NCI-H2171 (cell line): Measurements from ENCODE around the gene PLET1.

Source experiments
- DNase-seq: peaks from one replicate; lab custom pipeline; 2025; lab: John Stamatoyannopoulos, UW

The PLET1 gene

DNA sequence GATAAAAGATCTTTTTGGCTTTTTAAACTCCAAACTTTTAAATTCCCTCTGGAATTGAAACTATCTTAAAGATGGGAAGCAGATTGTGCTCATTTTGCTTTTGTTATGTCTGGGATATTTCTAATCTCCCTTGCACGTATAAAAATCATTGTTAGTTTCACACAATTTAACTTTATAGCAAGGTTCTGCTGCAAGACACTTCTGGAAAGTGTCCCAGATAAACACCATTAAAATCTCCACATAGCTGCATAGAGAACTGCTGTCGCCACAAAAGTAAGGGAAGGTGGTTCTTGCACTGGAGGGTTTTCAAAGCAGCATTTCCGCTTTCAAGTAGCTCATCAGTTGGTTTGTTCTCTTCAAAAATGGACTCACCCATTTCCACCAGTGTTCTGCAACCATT, 22.6 kb downstream of the PLET1 start:
- no peak for DNase-seq

- DNase-seq, result no peak
These were observed 23.2 kb downstream of the PLET1 start for GRCh38 chr11:112237451-112237850.

- no peak for DNase-seq
These were observed 24.8 kb downstream of the PLET1 start for GRCh38 chr11:112235750-112236390.

- DNase-seq, result no peak
These were observed 28.7 kb downstream of the PLET1 start for GRCh38 chr11:112231952-112232351.

DNA sequence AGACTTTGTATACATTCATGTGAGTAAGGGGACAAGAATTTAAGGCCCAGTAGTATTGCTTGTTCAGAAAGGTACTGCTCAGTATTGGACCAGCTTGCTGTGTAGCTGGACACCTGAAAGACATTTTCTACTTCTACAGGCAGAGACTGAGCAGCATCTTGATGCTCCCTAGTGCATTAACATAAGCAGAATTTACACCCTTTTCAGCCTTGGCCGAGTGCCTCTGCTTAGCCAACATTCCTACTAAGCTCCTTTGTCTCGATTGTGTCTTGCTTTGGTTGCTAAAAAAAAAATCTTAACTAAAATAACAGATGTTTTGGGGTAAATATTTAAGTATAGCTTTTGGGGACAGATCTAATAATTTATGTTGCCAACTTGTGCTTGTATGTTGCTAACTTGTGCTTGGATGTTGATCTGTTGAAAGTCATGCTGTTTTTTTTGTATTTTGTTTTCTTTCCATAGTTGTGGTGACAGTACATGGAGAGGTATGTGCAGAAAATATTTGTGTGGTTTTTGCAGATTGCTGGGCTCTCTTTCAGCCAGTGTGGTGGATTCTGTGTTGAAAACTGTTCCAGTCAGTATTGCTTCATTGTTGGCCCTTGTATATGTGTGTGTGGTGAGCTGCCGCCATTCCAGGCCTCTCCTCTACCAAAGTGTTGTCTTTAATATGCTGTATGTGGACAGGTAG, 30.8 kb downstream of the PLET1 start:
- DNase-seq, result no peak

DNA sequence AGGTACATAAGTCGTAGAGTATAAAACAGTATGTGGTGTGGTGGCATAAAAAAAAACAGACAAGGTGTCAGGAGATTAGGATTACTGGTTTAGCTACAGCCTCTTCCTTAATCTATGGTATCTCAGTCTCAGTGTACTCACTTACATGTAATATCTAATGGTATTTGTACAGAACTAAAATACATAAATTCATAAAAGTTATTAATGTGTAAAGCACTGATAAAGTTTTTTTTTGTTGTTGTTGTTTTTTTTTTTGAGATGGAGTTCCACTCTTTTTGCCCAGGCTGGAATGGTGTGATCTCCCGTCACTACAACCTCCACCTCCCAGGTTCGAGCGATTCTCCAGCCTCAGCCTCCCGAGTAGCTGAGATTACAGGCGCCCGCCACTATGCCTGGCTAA, 31.5 kb downstream of the PLET1 start:
- no peak for DNase-seq

- DNase-seq, result no peak
These were observed 32.0 kb downstream of the PLET1 start for GRCh38 chr11:112228706-112229105.

DNA sequence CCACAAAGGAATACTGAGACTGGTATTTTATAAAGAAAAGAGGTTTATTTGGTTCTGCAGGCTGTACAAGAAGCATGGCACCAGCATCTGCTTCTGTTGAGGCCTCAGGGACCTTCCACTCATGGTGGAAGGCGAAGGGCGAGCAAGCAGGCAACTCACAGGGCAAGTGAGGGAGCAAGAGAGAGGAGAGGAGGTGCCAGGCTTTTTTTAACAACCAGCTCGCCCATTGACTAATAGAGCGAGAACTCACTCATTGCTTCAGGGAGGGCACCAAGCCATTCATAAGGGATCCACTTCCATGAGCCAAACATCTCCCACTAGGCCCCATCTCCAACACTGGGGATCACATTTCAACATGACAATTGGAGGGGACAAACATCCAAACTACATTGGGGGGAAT, 33.2 kb downstream of the PLET1 start:
- no peak for DNase-seq

DNA sequence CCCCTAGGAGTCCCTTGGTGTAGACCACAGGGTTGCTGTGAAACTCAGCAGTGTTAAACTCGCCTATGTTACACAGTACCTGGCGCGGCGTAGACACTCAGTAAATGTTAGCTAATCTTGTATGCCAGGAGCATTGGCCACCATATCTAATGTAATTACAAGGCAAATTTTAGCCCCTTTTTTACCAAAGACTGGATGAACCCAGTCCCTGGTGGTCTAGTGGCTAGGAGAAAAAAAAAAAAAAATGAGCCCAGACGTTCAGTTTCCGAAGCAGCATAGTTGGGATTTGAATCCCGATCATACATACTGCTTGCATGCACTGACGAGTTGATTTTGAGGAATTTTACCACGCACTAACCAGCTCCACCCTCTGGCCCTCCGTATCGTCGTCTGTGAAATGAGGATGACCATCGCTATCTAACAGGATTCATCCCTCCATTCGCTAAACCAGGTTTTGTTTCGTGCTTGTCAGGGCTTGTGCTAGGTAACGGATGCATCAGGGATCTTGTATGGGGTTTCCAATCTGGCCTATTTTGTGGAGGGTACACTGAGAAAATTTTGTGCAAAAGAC, 33.7 kb downstream of the PLET1 start:
- no peak for DNase-seq

GRCh38 chr11:112226062-112226830, 34.4 kb downstream of the PLET1 start, which contains the start of gene PTS:
TSS of gene PTS (plus strand) at chr11:112226428. CDS start at chr11:112226444, 16 bp downstream.
- peak; percentile 78 for DNase-seq

DNA sequence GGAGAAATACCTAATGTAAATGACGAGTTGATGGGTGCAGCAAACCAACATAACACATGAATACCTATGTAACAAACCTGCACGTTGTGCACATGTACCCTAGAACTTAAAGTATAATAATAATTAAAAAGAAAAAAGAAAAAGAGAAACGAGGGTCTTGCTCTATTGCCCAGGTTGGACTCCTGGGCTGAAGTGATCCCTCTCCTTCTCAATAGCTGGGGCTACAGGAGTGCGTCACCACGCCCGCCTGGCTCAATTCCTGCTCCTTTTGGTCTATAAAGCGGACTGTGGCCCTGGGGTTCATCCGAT, 35.0 kb downstream of the PLET1 start:
- no peak for DNase-seq

- DNase-seq, result no peak
These were observed 36.7 kb downstream of the PLET1 start for GRCh38 chr11:112223754-112224532.

DNA sequence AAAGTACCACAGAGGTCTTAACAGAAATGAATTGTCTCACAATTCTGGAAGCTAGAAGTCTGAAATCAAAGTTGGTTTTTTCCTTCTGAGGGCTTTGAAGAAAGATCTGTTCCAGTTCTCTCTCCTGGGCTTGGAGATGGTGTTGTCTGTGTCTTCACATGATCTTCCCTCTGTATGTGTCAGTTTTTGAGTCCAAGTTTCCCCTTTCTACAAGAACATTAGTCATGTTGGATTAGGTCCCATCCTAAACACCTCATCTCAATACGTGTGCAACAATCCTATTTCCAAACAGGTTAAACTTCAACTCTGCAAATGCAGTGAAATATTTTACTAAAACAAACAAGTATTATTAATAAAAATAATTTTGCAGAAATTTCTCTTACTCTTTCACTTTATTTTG, 37.5 kb downstream of the PLET1 start:
- no peak for DNase-seq

DNA sequence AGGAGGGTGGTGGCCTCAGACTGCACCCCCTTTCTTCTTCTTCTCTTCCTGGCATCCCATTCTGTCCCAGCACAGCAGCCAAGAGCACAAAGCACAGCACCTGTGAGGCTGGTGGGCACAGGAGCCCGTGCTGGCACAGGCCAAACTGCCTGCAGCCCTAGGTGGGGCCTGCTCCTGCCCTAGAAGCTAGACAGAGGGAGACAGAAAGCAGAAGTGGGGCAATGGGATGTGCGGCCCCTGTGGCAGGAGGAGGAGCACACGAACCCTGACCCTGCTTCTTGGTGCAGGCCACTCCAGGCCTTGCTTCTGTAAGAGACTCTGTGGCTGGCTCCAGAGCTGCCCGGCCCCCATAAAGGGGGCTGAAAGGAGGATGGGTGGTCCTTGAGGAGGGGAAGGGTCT, 38.4 kb downstream of the PLET1 start:
- no peak for DNase-seq

DNA sequence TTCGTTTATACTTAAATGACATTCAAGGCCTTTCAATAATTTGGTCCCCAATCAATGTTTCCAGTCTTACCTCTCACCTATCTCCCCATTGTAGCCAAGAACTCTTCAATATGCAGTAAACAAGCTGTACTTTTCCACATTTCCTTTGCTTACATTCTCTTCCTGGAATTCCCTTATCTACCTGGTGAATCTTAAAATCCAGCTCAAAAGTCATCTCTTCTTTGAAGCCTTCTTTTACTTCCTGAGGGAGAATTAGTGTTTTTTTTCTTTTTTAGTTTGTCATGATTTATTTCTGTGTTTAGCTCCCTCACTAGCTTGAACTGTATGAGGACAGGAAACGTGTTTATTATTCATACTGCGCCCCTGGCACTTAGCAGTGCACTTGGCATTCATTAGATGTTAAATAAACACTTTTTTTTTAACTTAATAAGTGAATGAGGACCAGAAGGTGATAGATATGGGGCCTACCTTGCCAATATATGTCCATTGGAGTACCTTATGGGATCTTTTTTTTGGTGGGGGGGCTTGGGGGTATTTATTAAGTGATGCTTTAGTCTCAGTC, 39.3 kb downstream of the PLET1 start:
- no peak for DNase-seq

DNA sequence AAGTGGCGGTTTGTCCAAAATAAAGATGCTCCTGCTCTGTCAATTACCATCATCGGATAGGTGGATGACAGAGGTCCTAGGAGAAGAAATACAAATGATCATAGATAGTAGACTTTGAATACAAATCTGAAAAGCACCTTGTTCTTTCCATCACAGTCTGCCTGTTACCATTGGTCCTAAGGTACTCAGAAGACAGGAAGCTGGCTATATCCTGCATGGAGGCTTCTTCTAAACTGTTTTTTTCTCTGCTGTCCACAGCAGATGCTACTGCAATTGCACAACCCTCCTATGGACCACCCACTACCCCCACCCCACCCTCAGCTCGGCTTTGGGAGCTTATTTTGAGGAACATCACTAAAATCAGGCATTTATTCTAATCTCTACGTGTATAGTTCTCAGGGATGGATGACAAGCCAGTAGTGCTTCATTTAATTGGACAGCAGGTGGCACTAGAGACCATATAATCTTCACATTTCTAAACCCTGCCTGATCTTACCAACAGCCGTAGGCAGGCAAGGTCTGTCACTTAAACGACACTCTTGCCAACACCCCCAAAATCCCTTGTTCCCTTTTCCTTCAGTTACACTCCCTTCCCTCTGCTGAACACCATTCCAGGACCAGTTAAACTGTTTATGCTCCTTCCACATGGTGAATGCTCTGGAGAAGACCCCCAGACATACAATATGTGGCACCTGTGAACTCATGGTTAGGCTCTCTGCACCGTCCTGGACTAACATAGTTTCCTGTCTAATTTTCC, 41.0 kb downstream of the PLET1 start:
- peak; percentile 38 for DNase-seq

DNA sequence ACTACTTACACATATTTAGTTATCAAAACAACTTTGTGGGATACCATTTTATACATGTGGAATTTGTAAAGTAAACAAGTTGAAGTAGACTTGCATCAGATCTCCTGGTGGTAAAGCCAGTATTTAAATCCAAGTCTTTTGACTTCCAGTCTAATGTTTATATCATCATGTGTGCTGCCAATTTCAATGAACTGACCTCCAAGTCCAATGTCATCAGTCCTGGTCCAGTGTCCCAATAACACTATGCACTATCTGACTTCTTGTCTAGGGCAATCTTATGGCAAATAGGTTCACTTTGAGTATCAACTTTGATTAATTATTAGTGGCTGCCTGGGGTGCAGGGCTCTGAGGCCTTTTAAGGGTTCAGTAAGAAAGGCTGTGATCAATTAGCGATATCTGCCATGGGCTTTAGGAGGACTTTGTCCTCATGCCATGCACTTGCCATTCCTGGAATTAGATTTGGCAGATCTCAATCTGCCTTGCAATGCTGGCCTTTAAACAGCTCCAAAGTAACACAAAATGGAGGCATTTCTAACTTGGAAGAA, 44.0 kb downstream of the PLET1 start:
- no peak for DNase-seq

GRCh38 chr11:112215621-112216020, 45.0 kb downstream of the PLET1 start:
- no peak for DNase-seq

GRCh38 chr11:112213753-112214152, 46.9 kb downstream of the PLET1 start:
- no peak for DNase-seq

GRCh38 chr11:112212710-112213109, 48.0 kb downstream of the PLET1 start:
- no peak for DNase-seq

DNA sequence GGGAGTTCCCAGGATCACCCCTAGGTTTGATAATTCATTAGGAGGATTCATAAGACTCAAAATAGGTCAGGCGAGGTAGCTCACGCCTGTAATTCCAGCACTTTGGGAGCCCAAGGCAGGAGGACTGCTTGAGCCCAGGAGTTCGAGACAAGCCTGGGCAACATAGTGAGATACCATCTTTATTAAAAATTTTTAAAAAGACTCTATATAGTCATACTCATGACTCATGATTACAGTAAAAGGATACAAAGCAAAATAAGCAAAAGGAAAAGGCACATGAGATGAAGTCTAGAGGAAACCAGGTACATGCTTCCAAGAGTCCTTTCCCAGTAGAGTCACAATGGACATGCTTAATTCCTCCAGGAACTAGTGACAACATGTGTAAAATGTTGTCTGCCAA, 48.4 kb downstream of the PLET1 start:
- DNase-seq, result no peak
